Skeletal muscle tissue (tissue), 4 donors: ENCODE measurements around the gene DNAJC4. TPM values are rescaled to one million over a fixed set of nuclear protein-coding genes. Genes with fewer than 3 reads are reported as not detected.
A peak's percentile ranks its signal among the peaks of the same experiment; 100 is the strongest.

ENCODE experiments used
- H3K27ac ChIP-seq: one replicate; pipeline ENCODE4 v1.7.0; 2013; ENCODE audit warnings: mild to moderate bottlenecking, low read depth, low read length, inconsistent platforms
- H3K27me3 ChIP-seq, 3 donors: one replicate each; pipeline ENCODE4 v1.7.0; 2013; ENCODE audit warnings: low read length in 3 of 3; ENCODE audit not compliant: control insufficient read depth in 3 of 3, insufficient read depth in 3 of 3
- H3K36me3 ChIP-seq, 3 donors: one replicate each; pipeline ENCODE4 v1.7.0; 2013; ENCODE audit warnings: low read length in 3 of 3; ENCODE audit not compliant: control insufficient read depth in 3 of 3, insufficient read depth in 3 of 3
- H3K4me1 ChIP-seq, 3 donors: one replicate each; pipeline ENCODE4 v1.7.0; 2013; ENCODE audit warnings: low read length in 3 of 3, mild to moderate bottlenecking in 3 of 3; ENCODE audit not compliant: control insufficient read depth in 3 of 3, insufficient read depth in 3 of 3
- H3K4me3 ChIP-seq, 3 donors: one replicate each; pipeline ENCODE4 v1.7.0; 2013; ENCODE audit warnings: low read length in 3 of 3
- H3K9ac ChIP-seq, 3 donors: one replicate each; pipeline ENCODE4 v1.7.0; 2013; ENCODE audit warnings: low read length in 3 of 3, mild to moderate bottlenecking in 3 of 3, moderate library complexity in 2 of 3, low read depth in 1 of 3
- H3K9me3 ChIP-seq, 3 donors: one replicate each; pipeline ENCODE4 v1.7.0; 2013; ENCODE audit warnings: low read length in 3 of 3; ENCODE audit not compliant: control insufficient read depth in 3 of 3
- total RNA-seq: library from RNA; depleted of rRNA; stranded (reverse); fragments of >200 nt; gene quantifications from one replicate; pipeline ENCODE4 v1.2.3, GENCODE V29; 2014
- donor health status: Osteomylitis.

DNAJC4 gene
- total RNA-seq, 1 donor from 2014 or later = 18.8 TPM

GRCh38 chr11:64249038-64249437, 18.7 kb downstream of the DNAJC4 start:
- no peaks in the 10 kb centered on the region for H3K9me3 ChIP-seq
- no peak overlapping the region for H3K4me3 ChIP-seq
- peak overlapping the region in 1 of 3 donors; percentile 45 for H3K9ac ChIP-seq
- H3K27me3 ChIP-seq = no peaks in the 10 kb centered on the region
- H3K27ac ChIP-seq = no peak overlapping the region
- peaks cover 53 to 67% (median 57%) of the 10 kb centered on the region in 3 donors for H3K4me1 ChIP-seq
- H3K36me3 ChIP-seq = peaks cover 0 to 3% (median 0%) of the 10 kb centered on the region in 3 donors

DNA sequence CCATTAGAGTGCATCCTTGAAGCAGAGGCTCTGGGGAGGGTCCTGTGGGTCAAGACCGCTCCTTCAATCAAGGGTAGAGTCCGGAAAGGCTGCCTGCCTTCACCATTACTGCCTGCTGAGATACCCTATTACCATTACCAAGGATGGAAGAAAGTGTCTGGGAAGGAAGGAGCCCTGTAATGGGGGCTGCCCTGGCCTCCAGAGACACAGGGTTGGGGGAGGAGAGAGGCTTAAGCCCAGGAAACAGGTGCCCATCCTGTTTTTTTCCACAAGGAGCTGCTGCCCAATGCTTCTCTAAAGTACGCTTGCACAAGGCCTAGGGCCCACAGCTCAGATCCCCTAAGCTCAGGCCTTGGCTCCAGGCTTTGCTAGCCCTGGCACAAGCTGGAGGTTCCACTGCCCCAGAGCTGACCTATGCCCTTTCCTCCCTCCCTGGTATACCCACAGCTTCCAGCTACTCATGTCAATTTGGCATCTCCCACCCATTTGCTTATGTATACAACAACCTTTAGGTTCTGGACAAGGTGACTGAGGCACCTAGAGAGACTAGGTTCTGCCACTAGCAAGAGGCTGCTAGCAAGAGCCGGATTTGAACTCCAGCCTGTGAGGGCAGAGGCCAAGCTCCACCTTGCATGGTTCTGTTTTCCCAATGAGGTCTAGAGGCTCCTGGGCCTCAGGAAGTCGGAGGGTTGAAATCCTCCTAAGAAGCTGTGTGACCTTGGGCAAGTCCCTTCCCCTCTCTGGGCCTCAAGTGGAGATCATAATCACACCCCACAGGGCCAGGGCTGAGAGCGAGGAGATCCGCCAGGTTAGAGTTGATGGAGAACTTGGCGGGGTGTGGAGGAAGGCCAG, 19.4 kb downstream of the DNAJC4 start:
- Histone ChIP-seq H3K9ac (no peak overlapping the region), H3K4me1 (peaks cover 52 to 63% (median 57%) of the 10 kb centered on the region in 3 donors)

DNA sequence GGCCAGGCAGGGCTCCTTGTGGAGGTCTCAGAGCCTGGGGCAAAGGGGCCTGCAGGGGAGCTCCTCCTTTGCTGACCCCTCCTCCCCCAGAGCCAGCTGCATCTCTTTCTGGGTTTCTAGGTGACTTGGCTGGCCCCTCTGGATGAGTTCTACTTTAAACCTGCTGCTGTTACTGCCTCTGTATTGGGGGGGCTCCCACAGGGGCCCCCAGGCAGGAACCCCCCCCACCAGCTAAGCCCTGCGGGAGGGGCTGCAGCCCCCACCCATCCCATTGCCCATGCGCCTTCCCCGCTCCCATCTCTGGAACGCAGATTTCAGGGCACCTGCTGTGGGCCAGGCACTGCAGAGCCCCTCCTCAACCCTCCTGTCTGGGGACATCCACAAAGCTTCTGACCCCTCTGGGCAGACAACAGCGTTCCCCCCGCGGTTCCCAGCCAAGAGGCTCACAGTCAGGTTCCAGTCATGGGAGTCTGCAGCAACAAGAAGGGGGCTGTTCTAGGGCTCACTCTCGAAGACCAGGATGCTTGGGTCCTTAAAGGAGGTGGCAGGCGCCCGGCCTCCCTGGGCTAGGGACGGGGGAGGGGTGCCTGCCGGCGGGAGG, 20.2 kb downstream of the DNAJC4 start:
- Histone ChIP-seq H3K27me3 (no peaks in the 10 kb centered on the region), H3K27ac (no peak overlapping the region), H3K9me3 (no peaks in the 10 kb centered on the region), H3K36me3 (peaks cover 3 to 7% (median 3%) of the 10 kb centered on the region in 3 donors), H3K4me3 (peak overlapping the region; percentile 65 to 71 (median 69)), H3K9ac (peak overlapping the region; percentile 69 to 80 (median 70)), H3K4me1 (peaks cover 45 to 56% (median 50%) of the 10 kb centered on the region in 3 donors)

More for the DNA sequence above, 19.4 kb downstream of the DNAJC4 start:
- Histone ChIP-seq H3K27ac (no peak overlapping the region), H3K9me3 (no peaks in the 10 kb centered on the region), H3K27me3 (no peaks in the 10 kb centered on the region), H3K36me3 (peaks cover 0 to 3% (median 0%) of the 10 kb centered on the region in 3 donors), H3K4me3 (no peak overlapping the region)

GRCh38 chr11:64251016-64251752, 20.8 kb downstream of the DNAJC4 start, which contains the start of gene PLCB3:
TSS of gene PLCB3 (plus strand) at chr11:64251530. CDS start at chr11:64251650, 120 bp downstream.
- Histone ChIP-seq H3K4me3 (peak within 1 kb of the TSS; percentile 73 to 78 (median 78)), H3K9me3 (no peaks in the 10 kb centered on the region), H3K9ac (peak within 1 kb of the TSS; percentile 80 to 84 (median 81)), H3K27me3 (no peaks in the 10 kb centered on the region), H3K36me3 (peaks cover 3 to 10% (median 5%) of the 10 kb centered on the region in 3 donors), H3K4me1 (peaks cover 40 to 50% (median 44%) of the 10 kb centered on the region in 3 donors), H3K27ac (no peak within 1 kb of the TSS)

GRCh38 chr11:64251753-64252002, 21.3 kb downstream of the DNAJC4 start:
- no peak overlapping the region for H3K27ac ChIP-seq
- peaks cover 7 to 13% (median 8%) of the 10 kb centered on the region in 3 donors for H3K36me3 ChIP-seq
- peak overlapping the region; percentile 73 to 78 (median 78) for H3K4me3 ChIP-seq
- H3K9ac ChIP-seq = peak overlapping the region; percentile 80 to 84 (median 81)
- peaks cover 40 to 50% (median 44%) of the 10 kb centered on the region in 3 donors for H3K4me1 ChIP-seq
- no peaks in the 10 kb centered on the region for H3K27me3 ChIP-seq
- no peaks in the 10 kb centered on the region for H3K9me3 ChIP-seq

DNA sequence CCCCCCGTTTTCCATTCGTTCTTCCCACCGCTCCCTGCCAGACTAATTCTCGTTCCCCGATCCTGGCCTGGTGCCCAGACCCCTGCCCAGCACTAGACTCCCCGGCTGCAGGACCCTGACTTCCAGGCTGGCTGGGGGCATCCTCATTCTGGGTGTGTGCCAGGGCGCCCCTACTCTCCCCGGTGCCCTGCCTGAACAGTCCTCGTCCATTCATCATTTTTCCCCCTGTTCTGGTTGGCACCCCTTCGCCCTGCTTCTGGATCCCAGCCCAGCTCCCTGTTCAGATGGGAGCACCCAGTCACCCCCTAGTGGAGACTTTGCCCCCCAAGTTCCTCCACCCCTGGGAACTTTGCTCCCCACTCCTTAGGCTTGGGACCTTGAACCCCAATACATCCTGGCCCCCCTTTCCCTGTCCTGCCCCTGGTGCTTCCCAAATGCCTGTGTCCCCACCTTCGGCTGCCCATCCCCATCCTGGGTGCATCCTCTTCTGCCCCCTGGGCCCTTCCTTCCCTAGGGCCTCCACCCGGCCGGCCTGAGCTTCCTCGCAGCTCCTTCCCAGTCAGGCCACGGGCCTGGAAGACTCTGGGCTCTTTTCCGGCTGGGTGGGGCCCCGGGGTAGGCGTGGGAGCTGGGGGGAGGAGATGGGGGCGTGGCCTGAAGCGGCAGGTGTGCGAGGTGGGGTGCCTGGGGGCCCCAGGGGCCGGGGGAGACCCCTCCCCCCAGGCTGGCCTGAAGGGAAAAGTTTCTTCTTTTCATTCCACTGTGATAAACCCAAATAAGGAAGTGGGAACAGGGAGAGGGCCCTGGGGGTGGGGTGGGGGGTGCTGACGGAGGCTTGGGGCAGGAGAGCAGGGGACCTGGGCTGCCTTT, 21.9 kb downstream of the DNAJC4 start:
- Histone ChIP-seq H3K9ac (peak overlapping the region; percentile 80 to 84 (median 81)), H3K9me3 (no peaks in the 10 kb centered on the region), H3K27me3 (no peaks in the 10 kb centered on the region), H3K36me3 (peaks cover 8 to 14% (median 9%) of the 10 kb centered on the region in 3 donors), H3K27ac (no peak overlapping the region), H3K4me3 (peak overlapping the region; percentile 73 to 78 (median 78)), H3K4me1 (peaks cover 35 to 46% (median 39%) of the 10 kb centered on the region in 3 donors)

DNA sequence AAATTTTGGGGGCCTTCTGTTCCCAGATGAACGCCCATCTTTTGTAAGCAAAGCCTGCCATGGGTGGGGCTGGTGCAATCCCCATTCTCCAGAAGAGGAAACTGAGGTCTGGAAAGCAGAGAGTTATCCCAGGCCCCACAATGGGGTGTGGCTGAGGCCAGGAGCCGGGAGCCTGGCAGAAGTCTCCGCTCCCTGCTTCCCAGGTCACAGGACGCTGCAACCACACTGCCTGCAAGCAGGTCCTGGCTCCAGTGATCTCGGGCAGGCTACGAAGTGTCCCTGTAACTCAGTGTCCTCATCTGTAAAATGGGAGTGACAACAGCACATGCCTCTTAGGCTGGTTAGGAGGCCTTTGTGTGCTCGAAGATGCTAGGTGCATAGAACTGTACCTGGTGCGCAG, 22.7 kb downstream of the DNAJC4 start:
- Histone ChIP-seq H3K4me1 (peaks cover 30 to 40% (median 34%) of the 10 kb centered on the region in 3 donors), H3K36me3 (peaks cover 9 to 15% (median 13%) of the 10 kb centered on the region in 3 donors), H3K27ac (no peak overlapping the region), H3K9me3 (no peaks in the 10 kb centered on the region), H3K27me3 (no peaks in the 10 kb centered on the region), H3K4me3 (no peak overlapping the region), H3K9ac (peak overlapping the region in 1 of 3 donors; percentile 54)

DNA sequence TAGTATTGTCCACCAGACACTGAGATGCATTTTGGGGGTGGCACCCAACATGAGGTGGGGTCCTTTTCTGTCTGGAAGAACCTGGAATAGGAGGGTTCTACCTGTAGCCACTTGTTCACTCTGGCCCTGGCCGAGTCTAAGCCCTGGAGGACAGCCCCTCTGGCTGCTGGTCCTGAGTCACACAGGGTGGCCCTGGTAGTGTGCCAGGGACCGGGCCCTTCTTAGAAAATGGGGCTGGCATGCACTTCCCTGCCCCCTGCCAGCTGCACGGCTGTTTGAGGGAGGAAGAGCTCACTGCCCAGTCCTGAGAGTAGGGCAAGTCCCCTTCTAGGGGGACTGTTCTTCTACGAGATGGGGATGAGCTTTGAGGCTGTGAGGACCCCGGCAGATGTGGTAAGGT, 23.1 kb downstream of the DNAJC4 start:
- H3K27me3 ChIP-seq = no peaks in the 10 kb centered on the region
- no peak overlapping the region for H3K27ac ChIP-seq
- peaks cover 12 to 20% (median 17%) of the 10 kb centered on the region in 3 donors for H3K36me3 ChIP-seq
- peak overlapping the region in 2 of 3 donors; percentile 10 to 54 for H3K9ac ChIP-seq
- H3K4me1 ChIP-seq = peaks cover 29 to 36% (median 33%) of the 10 kb centered on the region in 3 donors
- H3K4me3 ChIP-seq = no peak overlapping the region
- H3K9me3 ChIP-seq = no peaks in the 10 kb centered on the region

DNA sequence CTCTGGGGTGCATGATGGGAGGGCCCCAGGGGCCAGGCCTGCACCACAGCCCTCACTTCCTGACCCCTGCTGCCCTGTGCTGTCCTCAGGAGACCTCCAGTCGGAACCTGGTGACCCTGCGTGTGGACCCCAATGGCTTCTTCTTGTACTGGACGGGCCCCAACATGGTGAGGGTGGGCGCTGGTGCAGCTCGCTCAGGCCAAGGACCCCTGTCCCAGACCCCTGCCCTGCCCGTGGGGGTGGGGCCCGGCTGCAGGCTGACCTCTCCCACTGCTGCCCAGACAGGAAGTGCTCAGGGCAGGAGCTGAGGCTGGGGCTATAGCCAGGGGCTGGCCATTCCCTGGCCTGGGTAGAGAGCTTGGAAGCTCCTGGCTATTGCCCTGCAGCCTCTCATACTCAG, 24.0 kb downstream of the DNAJC4 start:
- Histone ChIP-seq H3K4me1 (peaks cover 29 to 36% (median 33%) of the 10 kb centered on the region in 3 donors), H3K36me3 (peaks cover 17 to 27% (median 23%) of the 10 kb centered on the region in 3 donors), H3K27ac (no peak overlapping the region), H3K4me3 (no peak overlapping the region), H3K9ac (peak overlapping the region in 1 of 3 donors; percentile 54), H3K9me3 (no peaks in the 10 kb centered on the region), H3K27me3 (no peaks in the 10 kb centered on the region)
